ENCODE data around the gene STING1. TPM values are rescaled to one million over a fixed set of nuclear protein-coding genes. Genes with fewer than 3 reads are reported as not detected.
"Not testable (repeated sequence)": the region's sequence is repeated elsewhere in the genome, so short reads cannot be mapped to it uniquely, and the experiment has no call there.

STING1 gene
- total and polyA plus RNA-seq, 12 donors = 19.7 to 116 (median 50.5) TPM

- WGBS, 2 donors = 94 to 96% methylated on average over 12 of the region's 12 CpGs
- H3K27ac ChIP-seq = not testable (repeated sequence)
Observed at GRCh38 chr5:139525586-139526308, 43.2 kb upstream of the STING1 start.

GRCh38 chr5:139524940-139525585 lies 42.5 kb upstream of the STING1 start:
- 66 to 76% methylated on average over 2 of the region's 2 CpGs for WGBS, 2 donors

More at GRCh38 chr5:139525586-139526308, 43.2 kb upstream of the STING1 start:
- H3K9me3 ChIP-seq; H3K36me3 ChIP-seq; H3K4me1 ChIP-seq; intact Hi-C loops (cut with DNase I); H3K27me3 ChIP-seq; H3K4me3 ChIP-seq; ATAC-seq; DNase-seq: not testable (repeated sequence)

DNA sequence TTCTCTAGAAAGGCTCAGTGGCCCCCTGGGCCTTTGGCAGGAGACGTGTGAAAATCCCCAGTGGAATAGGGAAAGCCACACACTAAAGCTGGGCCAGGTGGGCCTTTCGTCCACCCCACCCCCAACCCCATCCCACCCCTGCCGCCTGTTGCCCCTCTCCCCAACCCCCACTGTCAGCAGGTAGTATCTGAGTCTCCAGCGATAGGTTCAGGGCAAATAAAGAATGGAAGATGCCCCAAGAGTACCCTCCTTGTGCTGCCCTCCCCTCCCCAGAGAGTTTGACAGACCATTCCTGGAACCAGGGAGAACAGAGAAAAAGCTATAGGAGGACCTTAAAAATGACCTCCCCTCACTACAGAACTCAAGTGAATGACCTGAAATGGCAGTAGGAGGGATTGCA lies 41.9 kb upstream of the STING1 start:
- no peak for DNase-seq
- no peak for ATAC-seq
- Histone ChIP-seq H3K4me1 (no peaks in the 10 kb centered on the region), H3K9me3 (no peaks in the 10 kb centered on the region), H3K27ac (no peak overlapping the region), H3K27me3 (no peaks in the 10 kb centered on the region), H3K36me3 (no peaks in the 10 kb centered on the region), H3K4me3 (no peak overlapping the region)
- TF ChIP-seq, protein P1, sequence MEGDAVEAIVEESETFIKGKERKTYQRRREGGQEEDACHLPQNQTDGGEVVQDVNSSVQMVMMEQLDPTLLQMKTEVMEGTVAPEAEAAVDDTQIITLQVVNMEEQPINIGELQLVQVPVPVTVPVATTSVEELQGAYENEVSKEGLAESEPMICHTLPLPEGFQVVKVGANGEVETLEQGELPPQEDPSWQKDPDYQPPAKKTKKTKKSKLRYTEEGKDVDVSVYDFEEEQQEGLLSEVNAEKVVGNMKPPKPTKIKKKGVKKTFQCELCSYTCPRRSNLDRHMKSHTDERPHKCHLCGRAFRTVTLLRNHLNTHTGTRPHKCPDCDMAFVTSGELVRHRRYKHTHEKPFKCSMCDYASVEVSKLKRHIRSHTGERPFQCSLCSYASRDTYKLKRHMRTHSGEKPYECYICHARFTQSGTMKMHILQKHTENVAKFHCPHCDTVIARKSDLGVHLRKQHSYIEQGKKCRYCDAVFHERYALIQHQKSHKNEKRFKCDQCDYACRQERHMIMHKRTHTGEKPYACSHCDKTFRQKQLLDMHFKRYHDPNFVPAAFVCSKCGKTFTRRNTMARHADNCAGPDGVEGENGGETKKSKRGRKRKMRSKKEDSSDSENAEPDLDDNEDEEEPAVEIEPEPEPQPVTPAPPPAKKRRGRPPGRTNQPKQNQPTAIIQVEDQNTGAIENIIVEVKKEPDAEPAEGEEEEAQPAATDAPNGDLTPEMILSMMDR (IDR thresholded peaks at IDR 0.05) = no peak
- WGBS, 2 donors = 72 to 86% methylated on average over 4 of the region's 4 CpGs
- intact Hi-C loops (cut with DNase I) = no loop called here

More at GRCh38 chr5:139524940-139525585, 42.5 kb upstream of the STING1 start:
- DNase-seq (no peak), ATAC-seq (no peak)
- no peaks in the 10 kb centered on the region for H3K9me3 ChIP-seq
- TF ChIP-seq, protein P1 (IDR thresholded peaks at IDR 0.05) = no peak
- H3K27ac ChIP-seq = no peak overlapping the region
- H3K4me1 ChIP-seq = no peaks in the 10 kb centered on the region
- intact Hi-C loops (cut with DNase I) = no loop called here
- no peaks in the 10 kb centered on the region for H3K36me3 ChIP-seq
- no peak overlapping the region for H3K4me3 ChIP-seq
- H3K27me3 ChIP-seq = no peaks in the 10 kb centered on the region

- Histone ChIP-seq H3K27me3 (no peaks in the 10 kb centered on the region), H3K4me1 (peaks cover 0 to under 1% (median 0%) of the 10 kb centered on the region in 9 donors), H3K36me3 (no peaks in the 10 kb centered on the region), H3K27ac (no peak overlapping the region), H3K9me3 (no peaks in the 10 kb centered on the region), H3K4me3 (no peak overlapping the region)
- WGBS, 2 donors = 79 to 83% methylated on average over 10 of the region's 10 CpGs
- no peak for DNase-seq
- TF ChIP-seq, protein P1 (IDR thresholded peaks at IDR 0.05) = no peak
- ATAC-seq = no peak
- intact Hi-C loops (cut with DNase I) = no loop called here
Observed at GRCh38 chr5:139523635-139524445, 41.3 kb upstream of the STING1 start.

All from heart right ventricle (tissue), 16 donors.